ENCODE results near the gene ACP6. TPM values are rescaled to one million over a fixed set of nuclear protein-coding genes. Genes with fewer than 3 reads are reported as not detected.

The ACP6 gene
- total RNA-seq (10 to 100 TPM; 14.2 to 25.3 TPM), polyA plus RNA-seq (10 to 100 TPM in 1 of 2 donors, 1 to 10 TPM in 1; 9.6 to 17.1 TPM)
- long read RNA-seq, donor 1, full-length matches to known transcripts = 5 of 10 reads
- long read RNA-seq, donor 1, partial matches to known transcripts = 5 of 10 reads
- long read RNA-seq, donor 1, other reads (novel, unspliced or antisense) = 0 of 10 reads
- long read RNA-seq, donor 2, partial matches to known transcripts = 0 of 1 reads
- long read RNA-seq, donor 2, other reads (novel, unspliced or antisense) = 0 of 1 reads
- long read RNA-seq, donor 3, full-length matches to known transcripts = 4 of 4 reads
- long read RNA-seq, donor 3, partial matches to known transcripts = 0 of 4 reads
- long read RNA-seq, donor 3, other reads (novel, unspliced or antisense) = 0 of 4 reads
- long read RNA-seq, donor 4, full-length matches to known transcripts = 1 of 1 reads
- long read RNA-seq, donor 4, partial matches to known transcripts = 0 of 1 reads
- long read RNA-seq, donor 4, other reads (novel, unspliced or antisense) = 0 of 1 reads
- long read RNA-seq, donor 5, full-length matches to known transcripts = 2 of 2 reads
- long read RNA-seq, donor 5, partial matches to known transcripts = 0 of 2 reads
- long read RNA-seq, donor 5, other reads (novel, unspliced or antisense) = 0 of 2 reads

GRCh38 chr1:147670319-147671001 lies at the start of gene ACP6:
Gene ACP6, minus strand, starts transcription at chr1:147670524. Its CDS starts 476 bp downstream, at chr1:147670048.
- peak; percentile 98 for ATAC-seq (ENCODE audit: insufficient read depth, low FRiP score)
- peak within 1 kb of the TSS; percentile 58 to 82 for H3K9ac ChIP-seq (ENCODE audit: insufficient read depth in 1 of 2, low read length in 2 of 2)
- WGBS, 2 donors = 1 to 2% methylated on average over 36 of the region's 36 CpGs

GRCh38 chr1:147719711-147720225 lies 49.4 kb upstream of the ACP6 start:
- 76 to 81% methylated on average over 7 of the region's 7 CpGs for WGBS, 2 donors
- Histone ChIP-seq H3K4me3 (no peak overlapping the region), H3K9me3 (ENCODE audit: control insufficient read depth in 4 of 4, insufficient read depth in 3 of 4, low read length in 3 of 4) (no peaks in the 10 kb centered on the region), H3K9ac (ENCODE audit: insufficient read depth in 1 of 2, low read length in 2 of 2) (no peak overlapping the region), H3K27ac (ENCODE audit: low read depth in 1 of 2, low read length in 1 of 2) (peak overlapping the region in 1 of 2 donors; percentile 13), H3K27me3 (ENCODE audit: control insufficient read depth in 3 of 3, insufficient read depth in 3 of 3, low read length in 2 of 3) (peaks cover 0 to 6% (median 0%) of the 10 kb centered on the region in 3 donors), H3K36me3 (ENCODE audit: control insufficient read depth in 4 of 4, insufficient read depth in 4 of 4, low read length in 4 of 4) (no peaks in the 10 kb centered on the region), H3K4me1 (ENCODE audit: control insufficient read depth in 5 of 5, insufficient read depth in 5 of 5, low read length in 5 of 5) (peaks cover 0 to 11% (median 0%) of the 10 kb centered on the region in 5 donors)
- no peak for DNase-seq
- TF ChIP-seq CTCF (IDR thresholded peaks at IDR 0.05; ENCODE audit: control extremely low read depth, extremely low read depth) = no peak
- ATAC-seq (ENCODE audit: insufficient read depth, low FRiP score) = no peak

More at GRCh38 chr1:147670319-147671001, at the start of gene ACP6:
- Histone ChIP-seq H3K27ac (ENCODE audit: low read depth in 1 of 2, low read length in 1 of 2) (peak within 1 kb of the TSS; percentile 79 to 88), H3K4me1 (ENCODE audit: control insufficient read depth in 5 of 5, insufficient read depth in 5 of 5, low read length in 5 of 5) (peaks cover 0 to 17% (median 0%) of the 10 kb centered on the region in 5 donors), H3K27me3 (ENCODE audit: control insufficient read depth in 3 of 3, insufficient read depth in 3 of 3, low read length in 2 of 3) (no peaks in the 10 kb centered on the region), H3K36me3 (ENCODE audit: control insufficient read depth in 4 of 4, insufficient read depth in 4 of 4, low read length in 4 of 4) (no peaks in the 10 kb centered on the region), H3K9me3 (ENCODE audit: control insufficient read depth in 4 of 4, insufficient read depth in 3 of 4, low read length in 3 of 4) (no peaks in the 10 kb centered on the region), H3K4me3 (peak within 1 kb of the TSS; percentile 59)
- TF ChIP-seq CTCF (IDR thresholded peaks at IDR 0.05; ENCODE audit: control extremely low read depth, extremely low read depth) = no peak
- DNase-seq = peak; percentile 96 to 98 (median 97)

GRCh38 chr1:147719029-147719698 lies 48.8 kb upstream of the ACP6 start:
- Histone ChIP-seq H3K27ac (ENCODE audit: low read depth in 1 of 2, low read length in 1 of 2) (peak overlapping the region in 1 of 2 donors; percentile 13), H3K4me3 (no peak overlapping the region), H3K9ac (ENCODE audit: insufficient read depth in 1 of 2, low read length in 2 of 2) (no peak overlapping the region), H3K4me1 (ENCODE audit: control insufficient read depth in 5 of 5, insufficient read depth in 5 of 5, low read length in 5 of 5) (peaks cover 0 to 11% (median 0%) of the 10 kb centered on the region in 5 donors), H3K27me3 (ENCODE audit: control insufficient read depth in 3 of 3, insufficient read depth in 3 of 3, low read length in 2 of 3) (peaks cover 0 to 3% (median 0%) of the 10 kb centered on the region in 3 donors), H3K9me3 (ENCODE audit: control insufficient read depth in 4 of 4, insufficient read depth in 3 of 4, low read length in 3 of 4) (no peaks in the 10 kb centered on the region), H3K36me3 (ENCODE audit: control insufficient read depth in 4 of 4, insufficient read depth in 4 of 4, low read length in 4 of 4) (no peaks in the 10 kb centered on the region)
- DNase-seq (no peak), ATAC-seq (ENCODE audit: insufficient read depth, low FRiP score) (no peak)
- TF ChIP-seq CTCF (IDR thresholded peaks at IDR 0.05; ENCODE audit: control extremely low read depth, extremely low read depth) = no peak
- 86 to 92% methylated on average over 7 of the region's 7 CpGs for WGBS, 2 donors

All from lung (tissue), 16 donors.